ENCODE data around the gene RTN4.

DNA sequence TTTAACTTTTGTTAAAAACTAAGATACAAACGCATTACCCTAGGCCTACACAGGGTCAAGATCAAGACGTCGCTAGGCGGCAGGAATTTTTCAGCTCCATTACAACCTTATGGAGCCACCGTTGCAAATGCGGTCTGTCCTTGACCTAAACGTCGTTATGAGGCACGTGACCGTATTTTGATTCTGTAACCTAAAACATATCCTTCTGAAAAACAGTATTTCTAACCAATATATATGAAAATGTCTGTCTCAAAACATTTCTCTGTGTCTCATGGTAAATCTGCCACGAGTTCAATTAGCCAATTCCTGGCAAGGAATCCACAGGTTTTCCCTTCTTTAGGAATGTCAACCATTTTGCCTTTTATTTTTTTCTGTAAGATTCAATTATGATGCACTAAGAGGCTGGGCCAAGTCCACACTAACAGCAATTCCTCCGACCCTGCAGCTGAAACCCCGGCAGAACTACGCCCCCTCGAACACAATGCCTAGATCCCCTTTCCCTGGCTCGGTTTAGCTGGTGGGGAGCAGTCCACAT lies 1.7 kb downstream of the RTN4 start:
- TF ChIP-seq CTCF (conservative IDR thresholded peaks at IDR 0.05) (no peak), EZH2 (IDR thresholded peaks at IDR 0.05; ENCODE audit: low read depth) (no peak)

Measured in PC-9 (cell line).